ENCODE measurements around the gene FBXO41. TPM values are rescaled to one million over a fixed set of nuclear protein-coding genes. Genes with fewer than 3 reads are reported as not detected.

The FBXO41 gene
- total RNA-seq, 1 donor from 2014 or later: 10.1 TPM

DNA sequence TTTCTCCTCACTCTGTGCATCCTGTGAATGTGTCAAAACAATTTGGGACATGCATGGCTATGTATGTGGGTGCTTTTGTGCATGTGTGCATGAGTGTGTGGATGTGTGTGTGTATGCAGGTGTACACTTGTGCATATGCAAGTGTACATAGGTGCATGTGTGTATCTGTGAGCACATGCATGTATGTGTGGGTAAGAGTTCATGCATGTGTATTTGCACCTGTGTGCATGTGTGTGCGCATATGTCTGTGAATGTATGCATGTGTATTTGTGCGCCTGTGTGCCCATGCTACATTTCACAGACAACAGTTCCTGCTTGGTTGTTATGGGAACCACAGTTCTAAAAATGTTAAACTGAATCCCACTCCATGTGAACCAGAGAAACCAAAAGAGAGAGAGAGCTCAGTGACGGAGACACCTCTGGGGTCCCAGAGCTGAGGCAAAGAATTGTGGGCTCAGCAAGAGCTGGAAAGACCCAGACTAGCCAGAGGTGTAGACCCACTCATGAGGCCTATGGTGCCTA, 1.9 kb upstream of the FBXO41 start:
- peaks cover 56% of the 10 kb centered on the region for H3K27me3 ChIP-seq (ENCODE audit: insufficient read depth, low read length)
- H3K27me3 Mint-ChIP-seq (ENCODE audit: low read depth, unreplicated experiment): peaks cover 56% of the 10 kb centered on the region

DNA sequence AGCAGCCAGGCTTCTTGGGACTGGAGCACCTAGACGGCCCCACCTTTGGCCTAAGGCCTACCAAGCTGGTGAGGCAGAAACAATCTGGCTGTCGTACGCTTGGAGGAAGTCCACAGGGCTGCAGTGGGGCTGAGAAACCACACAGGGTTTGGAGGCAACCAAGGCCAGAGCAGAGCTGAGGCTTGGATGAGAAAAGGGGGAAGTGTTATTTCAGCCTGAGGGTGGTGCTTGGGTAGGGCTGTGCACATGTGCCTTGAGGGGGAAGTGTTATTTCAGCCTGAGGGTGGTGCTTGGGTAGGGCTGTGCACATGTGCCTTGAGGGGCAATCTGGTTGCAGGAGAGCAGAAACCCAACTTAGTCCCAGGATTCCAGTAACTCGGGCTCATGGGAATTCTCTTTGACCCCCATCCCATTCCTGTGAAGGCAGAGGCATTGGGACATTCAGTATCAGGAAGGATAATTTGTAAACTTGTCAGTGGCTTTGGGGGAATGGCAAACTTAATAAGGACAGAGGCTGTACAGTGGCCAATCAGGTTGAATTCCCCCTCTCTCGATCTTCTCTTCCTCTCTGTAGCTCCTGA, 971 bp upstream of the FBXO41 start:
- TF ChIP-seq CTCF (IDR thresholded peaks at IDR 0.05; ENCODE audit: insufficient read depth, low read depth, low read length): no peak
- no peak for TF ChIP-seq EZH2 (IDR thresholded peaks at IDR 0.05; ENCODE audit: insufficient read depth, low read length)
- H3K9ac ChIP-seq (ENCODE audit: low read length): no peak overlapping the region
- Mint-ChIP-seq H3K27me3 (ENCODE audit: low read depth, unreplicated experiment) (peaks cover 46% of the 10 kb centered on the region), H3K4me1 (ENCODE audit: low read depth, unreplicated experiment) (no peaks in the 10 kb centered on the region), H3K27ac (ENCODE audit: unreplicated experiment) (no peak overlapping the region), H3K36me3 (ENCODE audit: low read depth, unreplicated experiment) (no peaks in the 10 kb centered on the region), H3K4me3 (ENCODE audit: unreplicated experiment) (no peak overlapping the region), H3K9me3 (ENCODE audit: unreplicated experiment) (no peaks in the 10 kb centered on the region)
- H3K27ac ChIP-seq (ENCODE audit: low read depth, low read length): no peak overlapping the region
- H3K27me3 ChIP-seq (ENCODE audit: insufficient read depth, low read length): peaks cover 48% of the 10 kb centered on the region
- no peaks in the 10 kb centered on the region for H3K36me3 ChIP-seq (ENCODE audit: insufficient read depth, low read length)
- H3K4me1 ChIP-seq (ENCODE audit: insufficient read depth, low read length): peaks cover 4% of the 10 kb centered on the region
- no peak overlapping the region for H2AFZ ChIP-seq (ENCODE audit: low read depth, low read length)
- peaks cover 7% of the 10 kb centered on the region for H4K20me1 ChIP-seq (ENCODE audit: insufficient read depth, low read length)
- no peak overlapping the region for H3K4me3 ChIP-seq (ENCODE audit: insufficient read depth, low read depth, low read length)
- H3K79me2 ChIP-seq (ENCODE audit: insufficient read depth, low read length): no peaks in the 10 kb centered on the region
- no peak for FAIRE-seq
- DNase-seq (ENCODE audit: low read depth): no peak
- peak overlapping the region; percentile 90 for H3K4me2 ChIP-seq (ENCODE audit: low read length)
- no peaks in the 10 kb centered on the region for H3K9me3 ChIP-seq (ENCODE audit: insufficient read depth, low read depth, low read length)

More for the DNA sequence above, 1.9 kb upstream of the FBXO41 start:
- Histone ChIP-seq H3K36me3 (ENCODE audit: insufficient read depth, low read length) (no peaks in the 10 kb centered on the region), H3K4me3 (ENCODE audit: insufficient read depth, low read depth, low read length) (no peak overlapping the region), H3K4me2 (ENCODE audit: low read length) (no peak overlapping the region), H3K9me3 (ENCODE audit: insufficient read depth, low read depth, low read length) (no peaks in the 10 kb centered on the region), H3K27ac (ENCODE audit: low read depth, low read length) (no peak overlapping the region), H3K4me1 (ENCODE audit: insufficient read depth, low read length) (peaks cover 5% of the 10 kb centered on the region), H2AFZ (ENCODE audit: low read depth, low read length) (no peak overlapping the region), H4K20me1 (ENCODE audit: insufficient read depth, low read length) (peaks cover 9% of the 10 kb centered on the region), H3K9ac (ENCODE audit: low read length) (no peak overlapping the region), H3K79me2 (ENCODE audit: insufficient read depth, low read length) (no peaks in the 10 kb centered on the region)
- DNase-seq (ENCODE audit: low read depth) (no peak), FAIRE-seq (no peak)
- Mint-ChIP-seq H3K4me1 (ENCODE audit: low read depth, unreplicated experiment) (peaks cover 2% of the 10 kb centered on the region), H3K36me3 (ENCODE audit: low read depth, unreplicated experiment) (no peaks in the 10 kb centered on the region), H3K4me3 (ENCODE audit: unreplicated experiment) (no peak overlapping the region), H3K27ac (ENCODE audit: unreplicated experiment) (no peak overlapping the region), H3K9me3 (ENCODE audit: unreplicated experiment) (peaks cover 2% of the 10 kb centered on the region)
- no peak for TF ChIP-seq CTCF (IDR thresholded peaks at IDR 0.05; ENCODE audit: insufficient read depth, low read depth, low read length)
- no peak for TF ChIP-seq EZH2 (IDR thresholded peaks at IDR 0.05; ENCODE audit: insufficient read depth, low read length)

Data from astrocyte (in vitro differentiated cells and primary cell).